ENCODE results near the gene XBP1.

XBP1 gene

GRCh38 chr22:28788601-28789000 lies 11.8 kb downstream of the XBP1 start:
- no peaks in the 10 kb centered on the region for H3K27me3 ChIP-seq (ENCODE audit: insufficient read depth, insufficient read length)
- no peak overlapping the region for H3K4me3 ChIP-seq (ENCODE audit: insufficient read length, low read depth)
- peaks cover 52% of the 10 kb centered on the region for H3K36me3 ChIP-seq (ENCODE audit: insufficient read depth, insufficient read length, low read length)
- H3K9ac ChIP-seq (ENCODE audit: insufficient read length, low read depth), result no peak overlapping the region
- DNase-seq (ENCODE audit: low read depth, low spot score), result no peak
- TF ChIP-seq SUZ12 (IDR thresholded peaks at IDR 0.05; ENCODE audit: extremely low read depth, insufficient read depth, insufficient read length) (no peak), YY1 (IDR thresholded peaks at IDR 0.05; ENCODE audit: insufficient read depth, insufficient read length) (no peak), ZNF274 (IDR thresholded peaks at IDR 0.05; ENCODE audit: low read depth, low read length) (no peak)
- H3K9me3 ChIP-seq (ENCODE audit: insufficient read depth, low read length), result no peaks in the 10 kb centered on the region
- no peaks in the 10 kb centered on the region for H3K4me1 ChIP-seq (ENCODE audit: insufficient read depth, insufficient read length)

- no peaks in the 10 kb centered on the region for H3K27me3 ChIP-seq (ENCODE audit: insufficient read depth, insufficient read length)
- no peaks in the 10 kb centered on the region for H3K9me3 ChIP-seq (ENCODE audit: insufficient read depth, low read length)
- no peak overlapping the region for H3K4me3 ChIP-seq (ENCODE audit: insufficient read length, low read depth)
- H3K36me3 ChIP-seq (ENCODE audit: insufficient read depth, insufficient read length, low read length), result peaks cover 82% of the 10 kb centered on the region
- H3K9ac ChIP-seq (ENCODE audit: insufficient read length, low read depth), result no peak overlapping the region
- no peaks in the 10 kb centered on the region for H3K4me1 ChIP-seq (ENCODE audit: insufficient read depth, insufficient read length)
- no peak for TF ChIP-seq YY1 (IDR thresholded peaks at IDR 0.05; ENCODE audit: insufficient read depth, insufficient read length)
- TF ChIP-seq SUZ12 (IDR thresholded peaks at IDR 0.05; ENCODE audit: extremely low read depth, insufficient read depth, insufficient read length), result no peak
- no peak for TF ChIP-seq ZNF274 (IDR thresholded peaks at IDR 0.05; ENCODE audit: low read depth, low read length)
- DNase-seq (ENCODE audit: low read depth, low spot score), result no peak
These were observed 16.3 kb downstream of the XBP1 start for GRCh38 chr22:28783786-28784671.

- no peaks in the 10 kb centered on the region for H3K9me3 ChIP-seq (ENCODE audit: insufficient read depth, low read length)
- peaks cover 80% of the 10 kb centered on the region for H3K36me3 ChIP-seq (ENCODE audit: insufficient read depth, insufficient read length, low read length)
- H3K9ac ChIP-seq (ENCODE audit: insufficient read length, low read depth), result no peak overlapping the region
- no peak overlapping the region for H3K4me3 ChIP-seq (ENCODE audit: insufficient read length, low read depth)
- H3K4me1 ChIP-seq (ENCODE audit: insufficient read depth, insufficient read length), result no peaks in the 10 kb centered on the region
- no peaks in the 10 kb centered on the region for H3K27me3 ChIP-seq (ENCODE audit: insufficient read depth, insufficient read length)
- TF ChIP-seq YY1 (IDR thresholded peaks at IDR 0.05; ENCODE audit: insufficient read depth, insufficient read length) (no peak), ZNF274 (IDR thresholded peaks at IDR 0.05; ENCODE audit: low read depth, low read length) (no peak), SUZ12 (IDR thresholded peaks at IDR 0.05; ENCODE audit: extremely low read depth, insufficient read depth, insufficient read length) (no peak)
- no peak for DNase-seq (ENCODE audit: low read depth, low spot score)
These were observed 20.1 kb downstream of the XBP1 start for GRCh38 chr22:28780296-28780695.

GRCh38 chr22:28779833-28780232 lies 20.5 kb downstream of the XBP1 start:
- Histone ChIP-seq H3K4me3 (ENCODE audit: insufficient read length, low read depth) (no peak overlapping the region), H3K4me1 (ENCODE audit: insufficient read depth, insufficient read length) (no peaks in the 10 kb centered on the region), H3K9ac (ENCODE audit: insufficient read length, low read depth) (no peak overlapping the region), H3K36me3 (ENCODE audit: insufficient read depth, insufficient read length, low read length) (peaks cover 80% of the 10 kb centered on the region), H3K9me3 (ENCODE audit: insufficient read depth, low read length) (no peaks in the 10 kb centered on the region), H3K27me3 (ENCODE audit: insufficient read depth, insufficient read length) (no peaks in the 10 kb centered on the region)
- TF ChIP-seq ZNF274 (IDR thresholded peaks at IDR 0.05; ENCODE audit: low read depth, low read length), result no peak
- TF ChIP-seq SUZ12 (IDR thresholded peaks at IDR 0.05; ENCODE audit: extremely low read depth, insufficient read depth, insufficient read length), result no peak
- no peak for TF ChIP-seq YY1 (IDR thresholded peaks at IDR 0.05; ENCODE audit: insufficient read depth, insufficient read length)
- DNase-seq (ENCODE audit: low read depth, low spot score), result no peak

GRCh38 chr22:28774378-28774777 lies 26.0 kb downstream of the XBP1 start:
- Histone ChIP-seq H3K36me3 (ENCODE audit: insufficient read depth, insufficient read length, low read length) (peaks cover 43% of the 10 kb centered on the region), H3K9ac (ENCODE audit: insufficient read length, low read depth) (no peak overlapping the region), H3K27me3 (ENCODE audit: insufficient read depth, insufficient read length) (no peaks in the 10 kb centered on the region), H3K9me3 (ENCODE audit: insufficient read depth, low read length) (no peaks in the 10 kb centered on the region), H3K4me1 (ENCODE audit: insufficient read depth, insufficient read length) (no peaks in the 10 kb centered on the region), H3K4me3 (ENCODE audit: insufficient read length, low read depth) (no peak overlapping the region)
- DNase-seq (ENCODE audit: low read depth, low spot score), result no peak
- no peak for TF ChIP-seq ZNF274 (IDR thresholded peaks at IDR 0.05; ENCODE audit: low read depth, low read length)
- TF ChIP-seq YY1 (IDR thresholded peaks at IDR 0.05; ENCODE audit: insufficient read depth, insufficient read length), result no peak
- TF ChIP-seq SUZ12 (IDR thresholded peaks at IDR 0.05; ENCODE audit: extremely low read depth, insufficient read depth, insufficient read length), result no peak

GRCh38 chr22:28773461-28773867 lies 26.9 kb downstream of the XBP1 start:
- peak overlapping the region; percentile 85 for H3K9ac ChIP-seq (ENCODE audit: insufficient read length, low read depth)
- H3K36me3 ChIP-seq (ENCODE audit: insufficient read depth, insufficient read length, low read length), result peaks cover 38% of the 10 kb centered on the region
- peak overlapping the region; percentile 75 for H3K4me3 ChIP-seq (ENCODE audit: insufficient read length, low read depth)
- no peaks in the 10 kb centered on the region for H3K4me1 ChIP-seq (ENCODE audit: insufficient read depth, insufficient read length)
- no peak for DNase-seq (ENCODE audit: low read depth, low spot score)
- H3K27me3 ChIP-seq (ENCODE audit: insufficient read depth, insufficient read length), result no peaks in the 10 kb centered on the region
- H3K9me3 ChIP-seq (ENCODE audit: insufficient read depth, low read length), result peaks cover 5% of the 10 kb centered on the region; the same call in 1 of the 2 replicates
- no peak for TF ChIP-seq YY1 (IDR thresholded peaks at IDR 0.05; ENCODE audit: insufficient read depth, insufficient read length)
- no peak for TF ChIP-seq ZNF274 (IDR thresholded peaks at IDR 0.05; ENCODE audit: low read depth, low read length)
- TF ChIP-seq SUZ12 (IDR thresholded peaks at IDR 0.05; ENCODE audit: extremely low read depth, insufficient read depth, insufficient read length), result no peak

- Histone ChIP-seq H3K36me3 (ENCODE audit: insufficient read depth, insufficient read length, low read length) (peaks cover 33% of the 10 kb centered on the region), H3K9me3 (ENCODE audit: insufficient read depth, low read length) (peaks cover 5% of the 10 kb centered on the region; the same call in 1 of the 2 replicates), H3K4me1 (ENCODE audit: insufficient read depth, insufficient read length) (no peaks in the 10 kb centered on the region), H3K9ac (ENCODE audit: insufficient read length, low read depth) (peak within 1 kb of the TSS; percentile 92), H3K4me3 (ENCODE audit: insufficient read length, low read depth) (peak within 1 kb of the TSS; percentile 75), H3K27me3 (ENCODE audit: insufficient read depth, insufficient read length) (no peaks in the 10 kb centered on the region)
- DNase-seq (ENCODE audit: low read depth, low spot score), result peak; percentile 86
- no peak for TF ChIP-seq ZNF274 (IDR thresholded peaks at IDR 0.05; ENCODE audit: low read depth, low read length)
- no peak for TF ChIP-seq SUZ12 (IDR thresholded peaks at IDR 0.05; ENCODE audit: extremely low read depth, insufficient read depth, insufficient read length)
- no peak for TF ChIP-seq YY1 (IDR thresholded peaks at IDR 0.05; ENCODE audit: insufficient read depth, insufficient read length)
These were observed 27.5 kb downstream of the XBP1 start, which contains the start of gene CCDC117 for GRCh38 chr22:28772633-28773460. CCDC117 (plus strand) TSS chr22:28772695; CDS start chr22:28772850, 155 bp downstream.

Data from NT2/D1 (cell line).